ENCODE results near the gene NEK7.

Gene NEK7

GRCh38 chr1:198141668-198142351 lies 15.0 kb upstream of the NEK7 start:
- DNase-seq (ENCODE audit: extremely low read depth in 1 of 2, low read depth in 1 of 2) = no peak

DNA sequence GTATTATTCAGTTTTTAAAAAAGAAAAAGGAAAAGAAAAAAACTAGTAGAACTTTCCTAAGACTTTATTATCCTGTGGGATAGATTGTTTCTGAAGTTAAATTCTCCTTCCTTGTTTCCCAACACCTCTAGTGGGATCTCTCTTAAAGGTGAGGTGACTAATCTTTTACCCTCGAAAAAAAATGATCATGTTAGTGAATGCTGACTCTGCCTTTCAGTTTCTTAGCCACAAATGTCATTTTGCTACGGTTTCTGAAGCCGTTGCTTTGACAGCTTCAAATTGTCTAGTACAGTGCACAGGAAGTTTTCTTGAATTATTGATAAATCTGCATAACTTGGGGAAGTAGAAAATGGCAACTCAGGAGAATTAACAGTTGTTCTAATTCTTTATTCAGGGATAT lies 13.0 kb upstream of the NEK7 start:
- DNase-seq (ENCODE audit: extremely low read depth in 1 of 2, low read depth in 1 of 2) = no peak

DNA sequence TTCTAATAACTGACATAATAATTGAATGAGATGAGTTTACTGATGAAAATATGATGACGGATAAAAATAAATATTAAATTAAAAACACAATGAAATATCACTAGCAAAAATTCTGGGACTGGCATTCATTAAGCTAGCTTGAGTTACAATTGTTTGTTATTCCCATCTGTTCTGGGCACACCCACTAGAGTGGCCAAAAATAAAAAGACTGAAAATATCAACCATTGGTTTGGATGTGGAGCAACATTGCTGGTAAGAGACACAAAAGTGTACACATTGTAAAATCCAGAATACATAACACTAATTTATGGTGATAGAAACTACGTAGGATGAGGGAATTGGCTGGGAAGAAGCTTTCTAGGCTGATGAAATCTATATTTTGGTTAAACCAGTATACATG lies 9.6 kb upstream of the NEK7 start:
- no peak for DNase-seq (ENCODE audit: extremely low read depth in 1 of 2, low read depth in 1 of 2)

GRCh38 chr1:198150369-198150768 lies 6.4 kb upstream of the NEK7 start:
- no peak for DNase-seq (ENCODE audit: extremely low read depth in 1 of 2, low read depth in 1 of 2)

DNA sequence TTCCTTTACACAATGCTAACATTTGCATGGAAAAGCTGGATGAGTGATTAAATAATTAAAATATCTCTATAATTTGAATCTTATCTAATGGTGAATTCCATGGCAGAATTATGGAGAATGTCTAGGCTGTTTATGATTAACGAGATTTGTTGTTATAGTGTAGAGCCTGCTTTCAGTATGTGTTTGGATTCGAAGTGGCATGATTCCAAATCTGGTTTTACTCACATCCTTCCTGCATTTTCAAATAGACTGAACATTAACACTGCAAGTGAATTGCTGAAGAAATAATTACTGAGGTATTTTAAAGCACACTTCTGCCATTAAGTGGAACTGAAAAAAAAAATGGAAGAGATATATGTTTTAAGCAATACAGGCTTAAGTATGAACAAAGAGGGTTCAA lies 5.1 kb upstream of the NEK7 start:
- DNase-seq (ENCODE audit: extremely low read depth in 1 of 2, low read depth in 1 of 2) = no peak

DNA sequence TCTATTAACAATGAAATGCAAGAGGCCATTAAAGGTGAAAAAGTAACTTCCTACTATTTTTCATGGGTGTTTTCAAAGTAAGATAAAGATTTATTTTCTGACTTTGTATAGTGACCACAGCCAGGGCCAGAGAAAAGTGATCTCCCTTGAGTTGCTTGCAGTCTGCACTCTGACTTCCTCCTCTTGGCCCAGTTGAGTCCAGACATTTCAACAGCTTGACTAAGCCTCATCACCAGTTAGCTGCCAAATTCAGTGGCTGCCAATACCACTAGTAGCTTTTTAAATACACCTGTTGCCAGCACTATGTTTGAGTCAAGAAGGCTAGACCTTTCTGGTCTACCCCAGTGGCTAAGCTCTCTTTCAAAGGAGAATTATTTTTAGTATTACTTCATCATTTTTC lies 3.7 kb upstream of the NEK7 start:
- DNase-seq (ENCODE audit: extremely low read depth in 1 of 2, low read depth in 1 of 2) = no peak

- no peak for DNase-seq (ENCODE audit: extremely low read depth in 1 of 2, low read depth in 1 of 2)
Observed at GRCh38 chr1:198153804-198154203, 3.0 kb upstream of the NEK7 start.

DNA sequence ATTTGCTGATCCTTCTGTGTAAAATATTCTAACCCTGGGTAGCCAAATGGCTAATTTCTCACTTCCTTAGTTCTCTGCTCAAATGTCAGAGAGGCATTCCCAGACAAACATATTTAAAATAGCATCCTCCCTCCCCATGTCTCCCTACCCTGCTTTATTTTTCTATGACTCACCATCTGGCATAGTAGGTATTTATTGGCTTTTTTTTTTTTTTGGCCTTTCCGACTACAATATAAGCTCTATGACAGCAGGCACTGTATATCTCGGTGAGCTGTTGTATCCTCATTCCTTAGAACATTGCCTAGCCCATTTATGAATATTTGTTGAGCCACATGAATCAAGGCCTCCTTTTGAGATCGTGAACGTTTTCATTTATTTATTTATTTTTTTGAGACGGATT lies 1.5 kb upstream of the NEK7 start:
- DNase-seq (ENCODE audit: extremely low read depth in 1 of 2, low read depth in 1 of 2) = no peak

- peak in 1 of 2 donors; percentile 42 for DNase-seq (ENCODE audit: extremely low read depth in 1 of 2, low read depth in 1 of 2)
Observed at GRCh38 chr1:198156111-198156744, 570 bp upstream of the NEK7 start.

- DNase-seq (ENCODE audit: extremely low read depth in 1 of 2, low read depth in 1 of 2) = peak; percentile 48 to 63
Observed at GRCh38 chr1:198157241-198157846, 546 bp downstream of the NEK7 start.

DNA sequence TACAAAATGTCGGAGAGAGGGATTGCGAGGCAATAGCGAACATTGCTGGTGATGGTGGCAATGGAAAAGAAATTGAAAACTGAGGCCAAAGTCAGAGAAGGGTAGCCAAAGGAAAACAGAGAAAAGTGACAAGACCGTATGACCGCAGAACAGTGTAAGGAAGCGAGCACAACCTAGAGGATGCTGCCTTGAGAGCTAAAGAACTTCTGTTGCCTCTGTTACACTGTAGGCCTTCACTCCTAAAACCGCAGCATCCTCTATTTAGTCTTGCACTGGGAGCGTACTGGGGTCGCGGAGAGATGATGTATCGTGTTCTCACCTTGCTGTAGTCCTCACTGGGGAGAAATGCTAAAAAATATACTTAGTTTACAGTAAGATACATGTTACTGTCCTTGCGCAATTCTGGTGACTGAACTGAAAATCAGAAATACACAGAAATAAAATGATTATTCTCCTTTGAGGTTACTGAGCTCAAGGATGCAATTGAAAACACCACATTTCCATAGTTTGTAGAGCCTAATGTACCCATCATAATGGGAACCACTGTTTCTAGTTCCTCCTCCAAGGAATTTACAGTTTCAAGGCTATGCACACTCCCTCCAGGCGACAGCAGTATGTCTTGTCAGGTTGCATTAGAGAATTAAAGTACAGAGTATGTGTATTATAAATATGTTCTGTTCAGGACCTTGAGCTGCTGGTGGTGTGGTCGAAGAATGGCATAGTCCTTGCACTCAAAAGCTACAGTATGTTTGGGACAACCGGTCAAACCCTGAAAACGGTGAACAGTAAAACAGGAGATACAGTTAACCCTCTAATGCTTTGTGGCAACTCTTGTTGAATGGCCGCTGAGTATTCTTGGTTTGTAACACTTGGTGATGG lies 1.3 kb downstream of the NEK7 start:
- no peak for DNase-seq (ENCODE audit: extremely low read depth in 1 of 2, low read depth in 1 of 2)

DNA sequence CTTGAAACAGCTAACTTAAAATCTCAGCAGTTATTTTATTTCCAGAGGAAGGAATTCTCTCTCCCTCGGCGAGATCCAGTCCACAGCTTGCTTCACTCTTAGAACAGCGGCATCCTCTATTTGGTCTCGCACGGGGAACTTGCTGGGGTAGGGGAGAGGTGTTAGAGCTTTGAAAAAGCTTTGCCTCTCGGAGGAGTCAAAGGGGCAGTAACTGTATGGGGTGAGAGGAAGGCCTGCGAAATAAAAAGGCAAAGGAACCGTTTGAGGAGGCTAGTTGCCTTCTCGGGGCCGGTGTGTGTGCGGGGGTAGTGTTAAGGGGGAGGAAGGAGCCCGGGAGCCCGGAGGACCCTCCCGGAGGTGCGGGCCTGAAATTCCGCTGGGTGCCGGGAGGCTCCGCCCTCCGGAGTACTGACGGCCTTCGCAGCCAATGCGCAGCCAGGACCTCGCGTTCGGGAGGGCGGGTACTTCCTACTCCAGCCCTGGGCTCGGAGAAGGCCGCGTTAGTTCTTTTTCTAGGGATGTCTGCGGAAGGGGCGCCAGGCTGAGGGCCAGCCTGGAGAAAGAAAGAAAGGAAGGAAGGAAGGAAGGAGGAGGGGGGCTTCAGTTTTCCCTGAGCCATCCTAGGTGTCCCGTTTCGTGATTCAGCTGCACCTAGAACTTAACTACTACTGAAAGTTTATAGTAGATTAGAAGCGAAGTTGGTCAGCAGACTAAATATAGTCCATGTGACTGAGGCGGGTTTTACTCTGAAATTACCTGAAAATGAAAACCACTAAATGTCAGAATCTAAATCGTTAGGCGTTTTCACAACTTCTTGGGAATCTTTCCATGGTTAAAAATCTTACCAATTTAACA lies 2.2 kb downstream of the NEK7 start:
- DNase-seq (ENCODE audit: extremely low read depth in 1 of 2, low read depth in 1 of 2) = peak; percentile 58 to 72

- DNase-seq (ENCODE audit: extremely low read depth in 1 of 2, low read depth in 1 of 2) = no peak
Observed at GRCh38 chr1:198160222-198160621, 3.4 kb downstream of the NEK7 start.

- DNase-seq (ENCODE audit: extremely low read depth in 1 of 2, low read depth in 1 of 2) = no peak
Observed at GRCh38 chr1:198160946-198161614, 4.3 kb downstream of the NEK7 start.

- DNase-seq (ENCODE audit: extremely low read depth in 1 of 2, low read depth in 1 of 2) = no peak
Observed at GRCh38 chr1:198161718-198162090, 4.9 kb downstream of the NEK7 start.

DNA sequence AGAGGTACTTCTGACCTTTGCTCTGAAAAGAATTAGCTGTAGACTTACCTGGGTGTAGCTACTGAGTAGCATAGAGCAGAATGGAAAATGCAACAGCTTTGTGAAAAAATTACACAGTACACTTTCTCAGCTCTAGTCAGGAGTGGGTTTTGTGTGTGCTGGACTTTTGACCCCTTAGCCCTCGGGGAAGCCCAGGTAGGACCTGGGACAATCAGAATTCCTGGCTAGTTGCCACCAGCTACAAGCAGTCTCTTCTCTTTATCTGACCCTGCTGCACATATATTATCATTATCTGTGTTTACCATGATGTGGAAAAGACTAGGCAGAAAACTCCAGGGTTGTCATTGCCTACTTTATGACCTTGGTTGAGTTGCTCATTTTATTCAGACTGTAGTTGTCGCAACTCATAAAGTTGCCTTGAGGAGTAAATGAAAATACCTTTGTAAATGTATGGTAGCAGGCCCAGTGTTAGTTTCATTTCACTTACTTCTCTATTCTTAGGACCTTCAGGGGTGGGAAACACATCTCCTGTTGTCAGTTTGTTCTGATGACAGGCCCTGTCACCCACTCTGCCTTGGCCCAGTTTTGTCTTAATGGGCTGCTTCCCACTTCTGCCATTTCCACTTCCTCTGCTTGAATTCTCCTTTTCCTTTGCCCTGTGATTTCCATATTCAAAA lies 5.4 kb downstream of the NEK7 start:
- no peak for DNase-seq (ENCODE audit: extremely low read depth in 1 of 2, low read depth in 1 of 2)

- no peak for DNase-seq (ENCODE audit: extremely low read depth in 1 of 2, low read depth in 1 of 2)
Observed at GRCh38 chr1:198165927-198166647, 9.3 kb downstream of the NEK7 start.

DNA sequence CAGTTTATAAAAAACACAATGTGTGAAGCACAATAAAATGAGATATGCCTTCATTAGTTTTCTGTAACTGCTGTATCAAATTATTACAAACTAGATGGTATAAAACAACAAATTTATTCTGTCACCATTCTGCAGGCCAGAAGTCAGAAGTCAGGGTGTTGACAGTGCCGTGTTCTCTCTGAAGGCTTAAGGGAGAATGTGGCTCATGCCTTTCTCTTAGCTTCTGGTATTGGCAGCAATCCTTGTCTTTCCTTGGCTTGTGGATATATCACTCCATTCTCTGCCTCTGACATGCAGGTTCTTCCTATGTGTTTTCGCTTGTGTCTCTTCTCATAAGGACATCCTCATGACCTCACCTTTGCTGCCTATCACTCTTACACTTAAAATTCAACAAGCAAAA lies 10.1 kb downstream of the NEK7 start:
- DNase-seq (ENCODE audit: extremely low read depth in 1 of 2, low read depth in 1 of 2) = no peak

DNA sequence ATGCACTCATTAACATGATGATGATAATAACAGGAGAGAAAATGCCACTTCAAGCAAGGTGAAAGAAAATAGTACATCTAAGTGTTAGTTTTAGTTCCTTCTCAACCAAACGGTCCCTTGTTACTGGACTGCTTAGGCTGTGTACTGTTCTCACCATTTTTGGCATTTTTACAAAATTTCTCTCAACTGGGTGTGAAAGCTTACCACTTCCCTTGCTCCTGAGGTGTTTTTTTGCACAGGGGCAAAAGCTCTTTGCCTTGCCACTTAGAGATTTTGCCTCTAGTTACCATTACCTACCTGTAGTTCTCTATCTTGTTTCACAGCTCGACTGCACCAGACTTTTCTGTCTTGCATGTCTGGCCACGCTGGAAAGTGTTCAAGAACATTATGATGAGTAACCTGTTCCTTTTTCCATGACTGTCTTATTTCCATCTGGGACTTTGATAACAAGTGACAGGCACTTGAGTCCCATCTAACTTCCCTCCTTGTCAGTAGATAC lies 10.7 kb downstream of the NEK7 start:
- no peak for DNase-seq (ENCODE audit: extremely low read depth in 1 of 2, low read depth in 1 of 2)
